GM23338 (cell line): Measurements from ENCODE around the gene MOV10. TPM values are rescaled to one million over a fixed set of nuclear protein-coding genes. Genes with fewer than 3 reads are reported as not detected.

Experiments used
- ATAC-seq: fragments of 200-7000 bp; cut with Tn5 transposase; 3 replicates; pipeline ENCODE4 v1.9.1; 2020
- DNase-seq: peaks from one replicate; pipeline ENCODE4 v3.0.0-alpha.2; 2015; ENCODE audit warnings: low spot score
- H2AFZ ChIP-seq: fragments of 200-600 bp; sonication (generic); 2 replicates; pipeline ENCODE4 v1.8.0; 2016; ENCODE audit warnings: antibody characterized with exemption, mild to moderate bottlenecking, moderate library complexity
- H3F3A ChIP-seq: fragments of 200-600 bp; sonication (generic); replicated peaks from 2 replicates; pipeline ENCODE4 v1.8.0; 2017; ENCODE audit warnings: antibody characterized with exemption, mixed run types, low read depth
- H3K27ac ChIP-seq: fragments of 200-600 bp; sonication (generic); 2 replicates; pipeline ENCODE4 v1.6.1; 2016; ENCODE audit warnings: low read depth
- H3K27me3 ChIP-seq: fragments of 200-600 bp; sonication (generic); 2 replicates; pipeline ENCODE4 v1.8.0; 2016; ENCODE audit warnings: mild to moderate bottlenecking, mixed run types, moderate library complexity; ENCODE audit not compliant: insufficient read depth
- H3K36me3 ChIP-seq: fragments of 200-600 bp; sonication (generic); 2 replicates; pipeline ENCODE4 v1.8.0; 2016; ENCODE audit warnings: mild to moderate bottlenecking; ENCODE audit not compliant: insufficient read depth
- H3K4me1 ChIP-seq: fragments of 200-600 bp; sonication (generic); 2 replicates; pipeline ENCODE4 v1.8.0; 2016; ENCODE audit warnings: mild to moderate bottlenecking, moderate library complexity; ENCODE audit not compliant: insufficient read depth
- H3K4me2 ChIP-seq: fragments of 200-600 bp; sonication (generic); 2 replicates; pipeline ENCODE4 v1.7.1; 2017; ENCODE audit warnings: mixed run types
- H3K4me3 ChIP-seq: fragments of 200-600 bp; sonication (generic); 2 replicates; pipeline ENCODE4 v1.6.1; 2016; ENCODE audit warnings: mixed run types
- H3K79me2 ChIP-seq: fragments of 200-600 bp; sonication (generic); replicated peaks from 2 replicates; pipeline ENCODE4 v1.8.0; 2017; ENCODE audit warnings: mild to moderate bottlenecking; ENCODE audit not compliant: insufficient read depth
- H3K9me2 ChIP-seq: fragments of 200-600 bp; sonication (generic); 2 replicates; pipeline ENCODE4 v1.8.0; 2017; ENCODE audit not compliant: insufficient read depth
- H4K20me1 ChIP-seq: fragments of 200-600 bp; sonication (generic); replicated peaks from 2 replicates; pipeline ENCODE4 v1.8.0; 2017; ENCODE audit warnings: mild to moderate bottlenecking; ENCODE audit not compliant: insufficient read depth
- H3K27ac Mint-ChIP-seq: 2 replicates; pipeline ENCODE4 v1.8.0; 2020; ENCODE audit warnings: inconsistent platforms, mild to moderate bottlenecking, moderate library complexity, mixed read lengths
- H3K27me3 Mint-ChIP-seq: 3 replicates; pipeline ENCODE4 v1.8.0; 2022; ENCODE audit warnings: low read depth, mild to moderate bottlenecking, moderate library complexity, mixed read lengths, inconsistent platforms; ENCODE audit not compliant: insufficient read depth, poor library complexity
- H3K36me3 Mint-ChIP-seq: 3 replicates; pipeline ENCODE4 v1.8.0; 2021; ENCODE audit warnings: low read depth, mild to moderate bottlenecking, inconsistent platforms, moderate library complexity, mixed read lengths
- H3K4me1 Mint-ChIP-seq: 3 replicates; pipeline ENCODE4 v1.8.0; 2020; ENCODE audit warnings: mild to moderate bottlenecking, inconsistent platforms, mixed read lengths
- H3K4me3 Mint-ChIP-seq: 3 replicates; pipeline ENCODE4 v1.8.0; 2021; ENCODE audit warnings: moderate library complexity, mild to moderate bottlenecking, inconsistent platforms, mixed read lengths
- H3K9me3 Mint-ChIP-seq: 3 replicates; pipeline ENCODE4 v1.8.0; 2020; ENCODE audit warnings: moderate library complexity, mild to moderate bottlenecking, inconsistent platforms, mixed read lengths
- CREB1 ChIP-seq: fragments of 250-450 bp; sonication (Bioruptor Pico); IDR thresholded peaks from 2 replicates; pipeline ENCODE4 v1.5.0; 2020; ENCODE audit warnings: low read depth, mild to moderate bottlenecking, moderate library complexity
- CTCF ChIP-seq, 2 experiments: fragments of 200-600 bp in 1 of 2; sonication (generic) in 1 of 2; conservative IDR thresholded peaks; 2 replicates each; pipeline versions ENCODE4 v1.5.1 to v1.6.1; 2016 to 2017; ENCODE audit warnings: antibody characterized with exemption in 2 of 2, low read depth in 2 of 2, mild to moderate bottlenecking in 2 of 2, moderate library complexity in 1 of 2
- ETS1 ChIP-seq: IDR thresholded peaks from 2 replicates; pipeline ENCODE4 v1.6.1; 2016; ENCODE audit warnings: antibody characterized with exemption
- EZH2 ChIP-seq: fragments of 200-600 bp; sonication (generic); IDR thresholded peaks from one replicate; pipeline ENCODE4 v1.8.0; 2017; ENCODE audit warnings: antibody characterized with exemption, mild to moderate bottlenecking, low read depth; ENCODE audit not compliant: unreplicated experiment
- EZH2phosphoT487 ChIP-seq: fragments of 200-600 bp; sonication (generic); IDR thresholded peaks from one replicate; pipeline ENCODE4 v1.8.1; 2018; ENCODE audit warnings: antibody characterized with exemption; ENCODE audit not compliant: unreplicated experiment
- JUNB ChIP-seq: IDR thresholded peaks from one replicate; pipeline ENCODE4 v1.6.1; 2016; ENCODE audit warnings: antibody characterized with exemption; ENCODE audit not compliant: unreplicated experiment
- NANOG ChIP-seq: IDR thresholded peaks from 2 replicates; pipeline ENCODE4 v1.6.1; 2016; ENCODE audit warnings: antibody characterized with exemption, borderline replicate concordance
- POLR2AphosphoS5 ChIP-seq: IDR thresholded peaks from 2 replicates; pipeline ENCODE4 v1.6.1; 2016; ENCODE audit warnings: antibody characterized with exemption, low read depth
- STAT1 ChIP-seq: IDR thresholded peaks from one replicate; pipeline ENCODE4 v1.6.1; 2016; ENCODE audit warnings: antibody characterized with exemption; ENCODE audit not compliant: unreplicated experiment
- ZNF114 ChIP-seq: fragments of 250-450 bp; sonication (Bioruptor Pico); IDR thresholded peaks from 2 replicates; pipeline ENCODE4 v1.5.0; 2020; ENCODE audit warnings: mild to moderate bottlenecking, moderate library complexity
- ZNF331 ChIP-seq: fragments of 250-450 bp; sonication (Bioruptor Pico); IDR thresholded peaks from 2 replicates; pipeline ENCODE4 v1.5.0; 2020; ENCODE audit warnings: low read depth, mild to moderate bottlenecking, moderate library complexity
- polyA plus RNA-seq: library from polyadenylated mRNA; unstranded; fragments of >200 nt; fragmentation: Nextera tagmentation; extraction: Ambion mirVana; gene quantifications from 2 replicates; pipeline ENCODE4 v1.2.1, GENCODE V29; 2016
- total RNA-seq: library from RNA; depleted of rRNA; stranded (reverse); fragments of >200 nt; shearing (Covaris generic); gene quantifications from 2 replicates; pipeline ENCODE4 v1.2.3, GENCODE V29; 2014
- TF ChIP-seq, protein P1 (sequence below): IDR thresholded peaks from one replicate; pipeline ENCODE4 v1.6.1; 2018; ENCODE audit warnings: antibody characterized with exemption; ENCODE audit not compliant: unreplicated experiment

The MOV10 gene
- total and polyA plus RNA-seq, 2 experiments from 2014 or later = 53.6 to 77.6 TPM

- TF ChIP-seq, protein P1, sequence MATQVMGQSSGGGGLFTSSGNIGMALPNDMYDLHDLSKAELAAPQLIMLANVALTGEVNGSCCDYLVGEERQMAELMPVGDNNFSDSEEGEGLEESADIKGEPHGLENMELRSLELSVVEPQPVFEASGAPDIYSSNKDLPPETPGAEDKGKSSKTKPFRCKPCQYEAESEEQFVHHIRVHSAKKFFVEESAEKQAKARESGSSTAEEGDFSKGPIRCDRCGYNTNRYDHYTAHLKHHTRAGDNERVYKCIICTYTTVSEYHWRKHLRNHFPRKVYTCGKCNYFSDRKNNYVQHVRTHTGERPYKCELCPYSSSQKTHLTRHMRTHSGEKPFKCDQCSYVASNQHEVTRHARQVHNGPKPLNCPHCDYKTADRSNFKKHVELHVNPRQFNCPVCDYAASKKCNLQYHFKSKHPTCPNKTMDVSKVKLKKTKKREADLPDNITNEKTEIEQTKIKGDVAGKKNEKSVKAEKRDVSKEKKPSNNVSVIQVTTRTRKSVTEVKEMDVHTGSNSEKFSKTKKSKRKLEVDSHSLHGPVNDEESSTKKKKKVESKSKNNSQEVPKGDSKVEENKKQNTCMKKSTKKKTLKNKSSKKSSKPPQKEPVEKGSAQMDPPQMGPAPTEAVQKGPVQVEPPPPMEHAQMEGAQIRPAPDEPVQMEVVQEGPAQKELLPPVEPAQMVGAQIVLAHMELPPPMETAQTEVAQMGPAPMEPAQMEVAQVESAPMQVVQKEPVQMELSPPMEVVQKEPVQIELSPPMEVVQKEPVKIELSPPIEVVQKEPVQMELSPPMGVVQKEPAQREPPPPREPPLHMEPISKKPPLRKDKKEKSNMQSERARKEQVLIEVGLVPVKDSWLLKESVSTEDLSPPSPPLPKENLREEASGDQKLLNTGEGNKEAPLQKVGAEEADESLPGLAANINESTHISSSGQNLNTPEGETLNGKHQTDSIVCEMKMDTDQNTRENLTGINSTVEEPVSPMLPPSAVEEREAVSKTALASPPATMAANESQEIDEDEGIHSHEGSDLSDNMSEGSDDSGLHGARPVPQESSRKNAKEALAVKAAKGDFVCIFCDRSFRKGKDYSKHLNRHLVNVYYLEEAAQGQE = no peak
- no peak for TF ChIP-seq EZH2phosphoT487
- no peak for TF ChIP-seq POLR2AphosphoS5
- TF ChIP-seq ZNF331 = no peak
These were observed 4.1 kb downstream of the MOV10 start (continued) for GRCh38 chr1:112678605-112679004.

- 0 out of 3 replicates have a peak, but pooled peaks cover 1% of the 10 kb centered on the region for H3K9me3 Mint-ChIP-seq
- no peak overlapping the region for H3K4me3 ChIP-seq
- H3K27me3 ChIP-seq = no peaks in the 10 kb centered on the region
- no peak overlapping the region for H2AFZ ChIP-seq
- no peak overlapping the region for H3K27ac Mint-ChIP-seq
- ATAC-seq (no peak), DNase-seq (no peak)
- no peaks in the 10 kb centered on the region; the same call in 1 of the 2 replicates for H3K36me3 ChIP-seq
- no peak overlapping the region; the same call in 2 of the 3 replicates for H3K4me3 Mint-ChIP-seq
- no peaks in the 10 kb centered on the region for H3F3A ChIP-seq
- H3K27me3 Mint-ChIP-seq = no peaks in the 10 kb centered on the region
- no peaks in the 10 kb centered on the region; the same call in none of the 2 replicates for H3K4me1 ChIP-seq
- H3K36me3 Mint-ChIP-seq = peaks cover 10% of the 10 kb centered on the region; the same call in 2 of the 3 replicates
- peaks cover 12% of the 10 kb centered on the region for H3K79me2 ChIP-seq
- no peak overlapping the region for H3K27ac ChIP-seq
- TF ChIP-seq NANOG = no peak
- no peak for TF ChIP-seq EZH2phosphoT487
- TF ChIP-seq ETS1 = no peak
- peaks cover 22% of the 10 kb centered on the region for H3K4me1 Mint-ChIP-seq
- H4K20me1 ChIP-seq = peaks cover 5% of the 10 kb centered on the region; the same call in 1 of the 2 replicates
- H3K4me2 ChIP-seq = no peak overlapping the region
- H3K9me2 ChIP-seq = no peaks in the 10 kb centered on the region
These were observed 11.5 kb downstream of the MOV10 start for GRCh38 chr1:112685913-112686312.

DNA sequence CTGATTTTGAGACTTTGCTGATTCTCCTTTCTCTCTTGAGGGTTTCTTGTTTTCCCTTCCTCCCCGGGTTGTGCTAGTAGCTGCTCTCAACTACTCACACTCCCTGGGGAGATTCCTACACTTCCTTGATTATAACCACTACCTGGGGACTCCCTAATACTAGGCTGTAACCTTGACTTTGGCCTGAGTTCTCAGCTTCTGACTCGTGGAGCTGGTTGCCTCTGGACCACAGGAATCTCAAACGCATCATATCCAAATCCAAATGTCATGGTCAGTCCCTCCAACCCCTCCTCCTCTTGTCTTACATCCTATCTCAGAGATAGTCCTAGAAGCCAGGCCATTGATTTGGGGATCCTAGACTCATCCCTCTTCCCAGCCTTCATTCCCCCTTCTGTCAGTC, 12.0 kb downstream of the MOV10 start:
- H3K27me3 Mint-ChIP-seq = no peaks in the 10 kb centered on the region
- DNase-seq (no peak), ATAC-seq (no peak)
- peaks cover 10% of the 10 kb centered on the region; the same call in 2 of the 3 replicates for H3K36me3 Mint-ChIP-seq
- H3F3A ChIP-seq = no peaks in the 10 kb centered on the region
- H3K9me2 ChIP-seq = no peaks in the 10 kb centered on the region
- H3K27ac ChIP-seq = no peak overlapping the region
- H3K4me2 ChIP-seq = no peak overlapping the region
- H2AFZ ChIP-seq = no peak overlapping the region
- H3K9me3 Mint-ChIP-seq = no peaks in the 10 kb centered on the region
- no peaks in the 10 kb centered on the region; the same call in none of the 2 replicates for H3K4me1 ChIP-seq
- peaks cover 22% of the 10 kb centered on the region for H3K4me1 Mint-ChIP-seq
- H4K20me1 ChIP-seq = peaks cover 5% of the 10 kb centered on the region; the same call in 1 of the 2 replicates
- no peaks in the 10 kb centered on the region; the same call in 1 of the 2 replicates for H3K36me3 ChIP-seq
- H3K27ac Mint-ChIP-seq = no peak overlapping the region
- H3K79me2 ChIP-seq = peaks cover 9% of the 10 kb centered on the region
- no peak overlapping the region for H3K4me3 ChIP-seq
- H3K27me3 ChIP-seq = no peaks in the 10 kb centered on the region
- H3K4me3 Mint-ChIP-seq = no peak overlapping the region
- TF ChIP-seq CREB1 (CRISPR knock-in tag) (no peak), ZNF114 (CRISPR knock-in tag) (no peak), EZH2phosphoT487 (no peak), EZH2 (no peak), STAT1 (no peak), ETS1 (no peak), ZNF331 (no peak), CTCF (conservative IDR thresholded peaks at IDR 0.05; ENCODE audit: low read depth in 2 of 2) (no peak), JUNB (no peak), POLR2AphosphoS5 (no peak)
